B cell (primary cell): ENCODE measurements around the gene CPT1A. TPM values are rescaled to one million over a fixed set of nuclear protein-coding genes. Genes with fewer than 3 reads are reported as not detected.

ENCODE experiments used
- ATAC-seq: fragments of 200-7000 bp; cut with Tn5 transposase; one replicate; pipeline ENCODE4 v1.10.0; 2021; ENCODE audit warnings: low read depth, mild to moderate bottlenecking, moderate number of reproducible peaks, moderate library complexity
- CTCF ChIA-PET: fragments of 350-600 bp; sonication (Branson Sonifier 250); formaldehyde crosslinking; loops from one replicate; lab custom pipeline; 2021; ENCODE audit warnings: antibody characterized with exemption, inconsistent platforms; lab: Charles Lee
- POLR2A ChIA-PET: fragments of 350-600 bp; sonication (Branson Sonifier 250); formaldehyde crosslinking; loops from one replicate; lab custom pipeline; 2021; ENCODE audit warnings: antibody characterized with exemption; lab: Charles Lee
- DNase-seq: peaks from one replicate; pipeline ENCODE4 v3.0.0; 2013
- H2AFZ ChIP-seq: 2 replicates; pipeline ENCODE4 v1.6.1; 2012; ENCODE audit warnings: mild to moderate bottlenecking, low read depth, low read length; ENCODE audit not compliant: insufficient read depth, poor library complexity, severe bottlenecking
- H3K27ac ChIP-seq, 2 donors: 1 replicate in 1 of 2; 2 replicates in 1 of 2; pipeline ENCODE4 v1.5.1; 2012 to 2013; ENCODE audit warnings: low read length in 2 of 2, mild to moderate bottlenecking in 2 of 2, moderate library complexity in 1 of 2
- H3K27me3 ChIP-seq, 4 experiments: fragments of 200-600 bp in 1 of 4; sonication (generic) in 1 of 4; replicated peaks in 1 of 4; 1 replicate in 2 of 4; 2 replicates in 2 of 4; pipeline versions ENCODE4 v1.6.1 to v1.7.0; 2013 to 2016; ENCODE audit warnings: low read length in 3 of 4, mild to moderate bottlenecking in 2 of 4, mixed read lengths in 1 of 4, moderate library complexity in 1 of 4; ENCODE audit not compliant: insufficient read depth in 4 of 4, control insufficient read depth in 3 of 4; ENCODE audit errors: control extremely low read depth in 1 of 4
- H3K36me3 ChIP-seq, 2 experiments: replicated peaks in 1 of 2; 1 replicate in 1 of 2; 2 replicates in 1 of 2; pipeline versions ENCODE4 v1.6.1 to v1.7.1; 2013; ENCODE audit warnings: low read length in 1 of 2; ENCODE audit not compliant: insufficient read depth in 2 of 2, control insufficient read depth in 1 of 2; ENCODE audit errors: control extremely low read depth in 1 of 2, extremely low read depth in 1 of 2
- H3K4me1 ChIP-seq, 2 donors: fragments of 200-600 bp in 1 of 2; sonication (generic) in 1 of 2; 1 replicate in 1 of 2; 2 replicates in 1 of 2; pipeline versions ENCODE4 v1.5.1 to v1.6.1; 2013 to 2017; ENCODE audit warnings: low read length in 2 of 2; ENCODE audit not compliant: control insufficient read depth in 2 of 2, insufficient read depth in 2 of 2
- H3K4me2 ChIP-seq: replicated peaks from 2 replicates; pipeline ENCODE3; 2012; ENCODE audit warnings: mild to moderate bottlenecking, low read depth, low read length; ENCODE audit not compliant: poor library complexity, severe bottlenecking
- H3K4me3 ChIP-seq, 5 experiments: fragments of 200-600 bp in 1 of 5; sonication (generic) in 1 of 5; 1 replicate in 3 of 5; 2 replicates in 2 of 5; pipeline versions ENCODE4 v1.5.1 to v1.7.0; 2011 to 2016; ENCODE audit warnings: low read length in 4 of 5, mild to moderate bottlenecking in 4 of 5, low read depth in 2 of 5, control low read depth in 1 of 5, moderate library complexity in 1 of 5; ENCODE audit not compliant: insufficient read depth in 1 of 5; ENCODE audit errors: control extremely low read depth in 1 of 5, extremely low read depth in 1 of 5
- H3K79me2 ChIP-seq: fragments of 200-600 bp; sonication (generic); one replicate; pipeline ENCODE4 v1.6.0; 2016; ENCODE audit warnings: low read length; ENCODE audit not compliant: control insufficient read depth, insufficient read depth
- H3K9ac ChIP-seq: fragments of 200-600 bp; sonication (generic); 2 replicates; pipeline ENCODE4 v1.6.1; 2017; ENCODE audit warnings: mild to moderate bottlenecking, low read length, moderate library complexity
- H3K9me3 ChIP-seq, 3 donors: one replicate each; pipeline versions ENCODE4 v1.6.1 to v1.7.1; 2013; ENCODE audit warnings: low read length in 2 of 3; ENCODE audit not compliant: control insufficient read depth in 2 of 3, insufficient read depth in 1 of 3; ENCODE audit errors: control extremely low read depth in 1 of 3
- H4K20me1 ChIP-seq: 2 replicates; pipeline ENCODE4 v1.6.0; 2012; ENCODE audit warnings: mild to moderate bottlenecking, low read length; ENCODE audit not compliant: insufficient read depth, control insufficient read depth, poor library complexity, severe bottlenecking
- H3K27ac Mint-ChIP-seq: one replicate; pipeline ENCODE4 v1.8.0; 2021; ENCODE audit warnings: mixed read lengths
- H3K27me3 Mint-ChIP-seq: one replicate; pipeline ENCODE4 v1.8.0; 2021; ENCODE audit warnings: mixed read lengths
- H3K4me1 Mint-ChIP-seq: one replicate; pipeline ENCODE4 v1.8.0; 2021; ENCODE audit warnings: mixed read lengths
- H3K4me3 Mint-ChIP-seq: one replicate; pipeline ENCODE4 v1.8.0; 2021; ENCODE audit warnings: mixed read lengths
- H3K9me3 Mint-ChIP-seq: one replicate; pipeline ENCODE4 v1.8.0; 2022; ENCODE audit warnings: mixed read lengths; ENCODE audit not compliant: insufficient read depth
- EZH2 ChIP-seq: IDR thresholded peaks from 2 replicates; pipeline ENCODE4 v1.6.1; 2012; ENCODE audit warnings: borderline replicate concordance, low read depth, mild to moderate bottlenecking, moderate library complexity, low read length; ENCODE audit not compliant: insufficient read depth, poor library complexity, severe bottlenecking
- WGBS: methylation state at CpG from one replicate; pipeline ENCODE4 v1.1.5; 2013; ENCODE audit warnings: missing lambda C conversion rate; ENCODE audit not compliant: insufficient coverage; 5-methylcytosine and 5-hydroxymethylcytosine counted together
- intact Hi-C: fragments of 100-400 bp; cut with micrococcal nuclease; formaldehyde crosslinking; loops from one replicate; pipeline ENCODE4 v1.10.0; 2022
- polyA plus RNA-seq: library from polyadenylated mRNA; depleted of rRNA; stranded (reverse); fragments of >200 nt; gene quantifications from 2 replicates; pipeline ENCODE4 v1.2.3, GENCODE V29; 2012
- total RNA-seq, 2 donors: library from RNA; stranded (reverse); fragments of 120-200 nt in 1 of 2; gene quantifications; 1 replicate in 1 of 2; 2 replicates in 1 of 2; pipeline versions ENCODE4 v1.2.3 to v1.2.4, GENCODE V29; 2013 to 2022
- TF ChIP-seq, protein P1 (sequence below): fragments of 200-600 bp; IDR thresholded peaks from one replicate; pipeline ENCODE4 v1.8.0; 2022; ENCODE audit warnings: antibody characterized with exemption, mild to moderate bottlenecking

CPT1A gene
- total and polyA plus RNA-seq, 2 donors (not counting 1 experiment from before 2014, with no cell fraction given) = 15.6 to 40.8 TPM

- Histone ChIP-seq H3K27ac (no peak overlapping the region), H3K9ac (no peak overlapping the region), H2AFZ (no peak overlapping the region), H3K4me2 (peak overlapping the region; percentile 72), H3K4me1 (peaks cover 29 to 36% of the 10 kb centered on the region in 2 donors), H3K27me3 (no peaks in the 10 kb centered on the region), H3K4me3 (no peak overlapping the region), H4K20me1 (no peaks in the 10 kb centered on the region), H3K9me3 (no peaks in the 10 kb centered on the region), H3K36me3 (no peaks in the 10 kb centered on the region), H3K79me2 (peaks cover 69% of the 10 kb centered on the region)
- no peak for TF ChIP-seq EZH2
- TF ChIP-seq, protein P1, sequence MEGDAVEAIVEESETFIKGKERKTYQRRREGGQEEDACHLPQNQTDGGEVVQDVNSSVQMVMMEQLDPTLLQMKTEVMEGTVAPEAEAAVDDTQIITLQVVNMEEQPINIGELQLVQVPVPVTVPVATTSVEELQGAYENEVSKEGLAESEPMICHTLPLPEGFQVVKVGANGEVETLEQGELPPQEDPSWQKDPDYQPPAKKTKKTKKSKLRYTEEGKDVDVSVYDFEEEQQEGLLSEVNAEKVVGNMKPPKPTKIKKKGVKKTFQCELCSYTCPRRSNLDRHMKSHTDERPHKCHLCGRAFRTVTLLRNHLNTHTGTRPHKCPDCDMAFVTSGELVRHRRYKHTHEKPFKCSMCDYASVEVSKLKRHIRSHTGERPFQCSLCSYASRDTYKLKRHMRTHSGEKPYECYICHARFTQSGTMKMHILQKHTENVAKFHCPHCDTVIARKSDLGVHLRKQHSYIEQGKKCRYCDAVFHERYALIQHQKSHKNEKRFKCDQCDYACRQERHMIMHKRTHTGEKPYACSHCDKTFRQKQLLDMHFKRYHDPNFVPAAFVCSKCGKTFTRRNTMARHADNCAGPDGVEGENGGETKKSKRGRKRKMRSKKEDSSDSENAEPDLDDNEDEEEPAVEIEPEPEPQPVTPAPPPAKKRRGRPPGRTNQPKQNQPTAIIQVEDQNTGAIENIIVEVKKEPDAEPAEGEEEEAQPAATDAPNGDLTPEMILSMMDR = no peak
- CTCF ChIA-PET = interaction anchor here (8.3 kb wide), 1 partner anchor 16 kb away, joined by 70 read pairs; the partner anchor contains the start of gene CPT1A
- Mint-ChIP-seq H3K27ac (peak overlapping the region; percentile 59), H3K27me3 (no peaks in the 10 kb centered on the region), H3K4me1 (peaks cover 47% of the 10 kb centered on the region), H3K9me3 (no peaks in the 10 kb centered on the region), H3K4me3 (peak overlapping the region; percentile 10)
- 74% methylated on average over 7 of the region's 8 CpGs for WGBS
- DNase-seq = no peak
- POLR2A ChIA-PET = interaction anchor here (1.4 to 1.9 kb wide), 2 partner anchors 11 to 15 kb away, joined by 3 to 8 read pairs; no protein-coding TSS in a partner anchor
- intact Hi-C loops = no loop called here
- no peak for ATAC-seq
These were observed 14.0 kb downstream of the CPT1A start for GRCh38 chr11:68827733-68828132.

DNA sequence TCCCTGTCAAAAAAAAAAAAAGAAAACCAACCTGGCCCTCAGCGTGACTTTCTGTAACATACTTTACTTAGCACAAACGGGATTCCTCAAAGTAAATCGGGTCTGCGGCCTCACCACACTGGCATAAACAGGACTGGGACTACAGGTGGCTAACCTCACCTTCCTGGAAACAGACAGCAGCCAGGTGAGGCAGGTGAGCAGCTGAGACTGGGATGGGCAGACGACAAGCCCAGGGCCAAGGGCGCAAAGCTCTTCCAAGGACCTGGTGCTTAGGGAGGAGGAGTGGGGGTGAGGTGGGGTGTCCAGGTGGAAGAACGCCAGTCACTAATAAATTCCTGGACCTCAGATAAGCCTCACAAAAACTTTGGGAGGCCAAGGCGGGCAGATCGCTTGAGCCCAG lies 15.0 kb downstream of the CPT1A start:
- 100% methylated on average over 1 of the region's 9 CpGs for WGBS
- DNase-seq = no peak

More for the DNA sequence above, 15.0 kb downstream of the CPT1A start:
- no peak for TF ChIP-seq EZH2
- TF ChIP-seq, protein P1 = no peak
- H3K79me2 ChIP-seq = peaks cover 70% of the 10 kb centered on the region
- no peaks in the 10 kb centered on the region for H3K9me3 ChIP-seq
- H3K27me3 ChIP-seq = no peaks in the 10 kb centered on the region
- no peak overlapping the region for H3K9ac ChIP-seq
- POLR2A ChIA-PET = interaction anchor here (0.7 kb wide), 1 partner anchor 817 kb away, joined by 4 read pairs; no protein-coding TSS in a partner anchor
- no peaks in the 10 kb centered on the region for H3K36me3 ChIP-seq
- Mint-ChIP-seq H3K27ac (no peak overlapping the region), H3K4me3 (no peak overlapping the region), H3K27me3 (no peaks in the 10 kb centered on the region), H3K9me3 (no peaks in the 10 kb centered on the region), H3K4me1 (peaks cover 50% of the 10 kb centered on the region)
- H4K20me1 ChIP-seq = no peaks in the 10 kb centered on the region
- no peak overlapping the region for H2AFZ ChIP-seq
- peaks cover 29 to 36% of the 10 kb centered on the region in 2 donors for H3K4me1 ChIP-seq
- H3K4me3 ChIP-seq = no peak overlapping the region
- no peak overlapping the region for H3K27ac ChIP-seq
- CTCF ChIA-PET = interaction anchor here (8.3 kb wide), 1 partner anchor 17 kb away, joined by 70 read pairs; the partner anchor contains the start of gene CPT1A
- intact Hi-C loops = no loop called here
- no peak for ATAC-seq
- no peak overlapping the region for H3K4me2 ChIP-seq
